Activated naive CD4-positive, alpha-beta T cell treated with anti-CD3 and anti-CD28 coated beads, Interleukin-2, amount 50 U/mL, for 16 hours (primary cell): ENCODE measurements around the gene AMMECR1.
A peak's percentile ranks its signal among the peaks of the same experiment; 100 is the strongest.

Source experiments
- DNase-seq: peaks from one replicate; pipeline ENCODE4 v3.0.0-alpha.2; 2020

The AMMECR1 gene

GRCh38 chrX:110208092-110208491, 109.8 kb downstream of the AMMECR1 start:
- no peak for DNase-seq

GRCh38 chrX:110204986-110205385, 112.9 kb downstream of the AMMECR1 start:
- no peak for DNase-seq

- no peak for DNase-seq
These were observed 116.1 kb downstream of the AMMECR1 start for GRCh38 chrX:110201799-110202198.

DNA sequence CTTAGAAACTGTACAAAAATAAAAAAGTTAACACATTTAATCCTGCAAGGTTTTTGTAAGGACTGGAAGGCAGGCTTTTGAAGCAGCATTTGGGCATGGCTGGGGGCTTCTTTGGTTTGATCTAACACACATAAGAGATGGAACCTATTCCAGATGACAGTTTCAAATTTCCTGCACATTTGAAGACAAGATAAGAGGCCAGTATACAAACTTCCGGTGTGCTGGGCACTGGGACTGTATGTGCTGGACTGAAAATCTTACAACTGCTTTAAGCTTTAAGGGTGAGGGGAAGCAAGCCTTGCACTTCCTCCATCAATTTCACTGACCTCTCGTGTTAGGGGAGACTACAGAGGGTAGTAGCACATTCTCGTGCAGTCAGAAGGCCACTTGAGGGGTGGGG, 122.9 kb downstream of the AMMECR1 start:
- no peak for DNase-seq

GRCh38 chrX:110192516-110192915, 125.4 kb downstream of the AMMECR1 start:
- no peak for DNase-seq

DNA sequence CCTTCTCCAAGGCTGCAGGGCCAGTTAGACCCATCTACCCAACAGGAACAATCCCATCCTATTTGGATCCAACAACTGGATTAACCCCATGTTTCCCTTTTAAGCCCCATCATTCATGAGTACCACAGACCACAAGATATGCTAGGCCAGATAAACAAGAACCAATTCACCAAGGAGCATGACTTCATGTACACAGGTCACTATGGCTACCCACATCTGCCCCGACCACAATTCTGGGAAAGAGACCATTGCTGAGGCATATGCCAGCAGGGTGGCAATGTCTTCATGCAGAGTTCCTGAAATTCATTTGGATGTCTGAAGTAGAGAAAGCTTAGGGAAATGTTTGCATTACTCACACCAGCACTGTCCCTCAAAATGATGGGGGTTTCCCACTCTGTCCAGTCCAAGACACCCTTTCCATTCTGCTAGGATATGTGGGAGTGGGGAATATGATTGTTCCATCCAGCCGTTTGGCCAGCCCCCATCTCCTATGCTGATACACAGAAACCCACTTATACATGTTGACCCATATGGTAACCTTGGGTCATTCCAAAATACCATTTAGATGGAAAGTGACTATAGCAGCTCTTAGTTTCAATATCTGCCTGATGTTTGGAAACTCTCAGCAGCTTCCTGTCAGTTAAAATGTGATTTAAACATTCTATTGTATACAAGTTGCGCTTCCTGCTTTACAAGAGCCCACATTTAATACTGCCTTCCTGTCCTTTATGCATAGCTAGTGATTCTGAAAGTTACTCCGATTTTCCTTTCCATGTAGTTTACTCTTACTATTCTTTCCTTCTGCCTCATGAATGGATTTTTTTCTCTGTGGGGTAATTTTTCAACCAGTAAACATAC, 129.0 kb downstream of the AMMECR1 start:
- no peak for DNase-seq

DNA sequence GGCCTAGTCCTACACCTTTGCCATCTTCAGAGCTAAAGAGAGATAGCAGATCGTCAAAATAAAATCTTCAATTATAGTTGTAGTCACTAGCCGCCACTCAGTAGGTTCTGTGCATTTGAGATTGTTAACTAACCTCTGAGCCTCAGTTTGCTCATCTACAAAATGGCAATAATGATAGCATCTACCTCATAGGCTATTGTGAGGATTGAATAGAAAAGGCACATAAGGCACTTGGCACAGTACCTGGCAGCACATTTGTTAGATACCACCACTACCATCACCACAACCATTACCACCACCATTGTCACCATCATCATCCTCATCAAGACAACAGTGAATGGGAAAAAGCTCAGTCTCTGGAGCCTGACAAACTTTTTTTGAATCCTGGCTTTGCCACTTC, 134.6 kb downstream of the AMMECR1 start:
- DNase-seq, result no peak

DNA sequence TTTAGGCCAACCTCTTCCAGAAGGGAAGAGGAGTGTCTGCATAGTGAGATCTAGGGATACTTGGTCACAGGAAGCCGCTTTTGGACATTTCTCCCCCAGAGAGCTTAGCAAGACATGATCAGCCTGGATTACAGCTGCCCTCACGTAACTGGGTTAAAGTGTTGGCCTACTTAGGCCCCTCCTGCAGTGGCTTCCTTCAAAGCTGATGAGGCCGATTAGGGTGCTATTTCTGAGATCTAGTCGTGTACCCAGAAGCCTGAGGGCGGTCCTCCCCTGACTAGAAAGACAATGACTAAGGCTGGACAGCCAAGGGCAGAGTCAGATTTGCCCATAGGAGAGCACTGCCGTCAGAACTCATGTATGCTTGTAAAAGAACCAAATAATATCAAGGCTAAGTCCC, 135.0 kb downstream of the AMMECR1 start:
- DNase-seq, result no peak

DNA sequence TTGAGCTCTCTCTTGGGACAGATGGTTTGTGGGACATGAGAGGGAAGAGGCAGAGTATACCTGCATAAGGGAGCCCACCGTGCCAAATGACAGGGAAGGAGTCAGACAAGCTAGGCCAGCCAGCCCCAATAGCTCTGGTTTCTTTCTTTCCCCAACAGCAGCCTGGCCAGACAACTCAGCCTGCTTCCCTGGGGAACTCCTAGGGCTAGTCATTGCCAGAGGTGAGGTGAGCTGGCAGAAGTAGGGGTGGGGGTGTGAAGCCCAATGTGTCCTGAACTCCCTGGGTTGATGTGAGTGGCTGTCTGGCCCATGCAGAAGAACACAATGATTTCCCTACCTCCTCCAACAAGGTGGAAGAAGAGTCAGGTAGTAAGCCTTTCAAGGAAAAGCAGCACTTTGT, 135.5 kb downstream of the AMMECR1 start:
- DNase-seq, result no peak

- DNase-seq, result no peak
These were observed 136.3 kb downstream of the AMMECR1 start for GRCh38 chrX:110181459-110182137.

DNA sequence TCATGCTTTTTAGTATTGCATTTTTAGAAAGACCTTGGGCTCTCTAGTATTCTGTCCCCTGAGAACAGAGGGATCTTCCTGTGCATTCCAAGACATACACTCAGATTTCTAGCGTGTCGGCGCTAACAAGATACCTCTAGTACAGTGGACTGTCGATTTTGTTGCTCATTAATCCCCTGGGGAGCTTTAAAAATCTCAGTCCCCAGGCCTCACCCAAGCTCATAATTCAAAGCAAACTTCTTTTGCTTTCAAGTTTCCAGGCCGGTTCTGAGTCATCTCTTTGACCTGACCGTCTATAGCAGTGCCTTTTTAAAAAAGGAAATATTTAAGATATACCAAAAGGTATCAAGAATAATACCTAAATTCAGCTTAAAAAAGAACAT, 137.0 kb downstream of the AMMECR1 start:
- DNase-seq, result no peak

- no peak for DNase-seq
These were observed 137.5 kb downstream of the AMMECR1 start for GRCh38 chrX:110180176-110180927.

GRCh38 chrX:110178179-110178865, 139.6 kb downstream of the AMMECR1 start:
- DNase-seq, result no peak

GRCh38 chrX:110175696-110176095, 142.2 kb downstream of the AMMECR1 start:
- DNase-seq, result no peak

DNA sequence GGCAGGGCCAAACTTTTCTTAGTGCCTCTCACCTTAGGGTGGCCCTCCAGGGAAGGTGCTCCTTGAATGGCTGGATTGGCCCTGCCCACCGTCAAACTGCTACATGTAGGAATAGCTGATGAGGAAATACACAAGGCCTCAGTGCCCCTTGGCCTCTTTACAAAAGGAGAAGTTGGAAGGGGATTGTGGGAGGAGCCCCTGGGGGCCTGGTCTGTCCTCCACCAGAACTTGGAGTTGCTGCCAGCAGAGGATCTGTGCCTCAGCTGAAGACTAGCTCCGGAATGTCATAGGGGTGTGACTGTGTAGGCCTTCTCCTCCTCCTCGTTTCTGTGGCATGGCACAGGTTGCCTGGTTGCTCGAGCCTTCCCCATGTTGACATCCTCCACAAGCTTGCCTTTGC, 142.7 kb downstream of the AMMECR1 start:
- no peak for DNase-seq

GRCh38 chrX:110173192-110174175, 144.4 kb downstream of the AMMECR1 start:
- DNase-seq, result no peak

DNA sequence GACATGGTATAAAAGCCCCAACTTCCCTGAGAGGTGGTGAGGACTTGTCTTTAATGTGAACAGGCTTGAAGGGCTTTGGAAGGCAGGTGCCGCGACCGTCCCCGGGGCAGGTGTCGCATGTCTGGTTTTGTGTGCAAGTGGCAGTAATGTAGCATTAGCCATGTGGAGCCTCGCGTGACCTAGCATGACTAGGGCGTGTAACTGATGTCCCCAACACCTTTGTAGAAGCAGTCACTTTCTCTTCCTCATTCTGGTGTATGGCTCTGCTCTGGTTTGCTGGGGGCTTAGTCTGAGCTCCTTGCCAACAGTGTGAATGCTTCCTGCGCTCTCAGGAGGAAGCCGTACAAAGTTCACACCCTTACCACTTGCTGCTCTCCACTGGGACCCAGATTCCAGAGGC, 145.7 kb downstream of the AMMECR1 start:
- DNase-seq, result no peak

DNA sequence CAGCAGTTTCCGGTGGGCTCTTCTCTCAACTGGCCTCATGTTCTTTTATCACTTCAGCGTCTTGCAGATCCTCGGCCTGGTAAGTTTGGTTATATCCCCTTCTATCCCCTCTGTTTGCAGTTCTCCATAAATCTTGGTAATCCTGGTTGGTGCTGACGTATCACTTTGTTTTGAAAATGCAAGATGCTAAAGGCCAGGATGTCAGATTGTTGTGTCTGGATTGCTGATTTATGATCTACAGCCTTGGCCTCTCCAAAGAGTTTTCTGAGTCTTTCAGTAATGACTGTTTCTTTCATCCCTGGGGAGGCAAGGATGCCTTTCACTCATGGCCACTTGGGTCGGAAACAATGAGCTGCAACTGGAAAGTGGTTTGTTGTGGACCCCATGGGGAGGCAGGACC, 146.4 kb downstream of the AMMECR1 start:
- DNase-seq, result no peak

GRCh38 chrX:110170029-110170428, 147.9 kb downstream of the AMMECR1 start:
- DNase-seq, result no peak

DNA sequence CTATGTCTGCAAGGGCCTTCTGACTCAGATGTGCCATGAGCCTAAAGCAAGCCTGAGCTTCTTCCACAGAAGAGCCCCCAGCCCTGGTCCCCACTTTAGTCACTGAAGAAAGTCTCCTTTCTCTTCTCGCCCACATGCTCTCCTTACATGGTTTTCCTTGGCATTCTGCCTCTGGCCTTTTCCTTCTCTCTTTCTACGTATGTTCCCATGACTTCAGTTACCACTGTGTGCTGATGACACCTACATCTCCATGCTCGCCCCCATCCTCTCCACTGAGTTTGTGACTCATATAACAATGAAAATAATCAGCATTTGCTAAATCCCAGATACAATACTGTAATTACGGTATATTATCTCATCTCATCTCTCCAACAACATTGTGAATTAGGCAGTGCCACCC, 149.3 kb downstream of the AMMECR1 start:
- DNase-seq, result no peak

DNA sequence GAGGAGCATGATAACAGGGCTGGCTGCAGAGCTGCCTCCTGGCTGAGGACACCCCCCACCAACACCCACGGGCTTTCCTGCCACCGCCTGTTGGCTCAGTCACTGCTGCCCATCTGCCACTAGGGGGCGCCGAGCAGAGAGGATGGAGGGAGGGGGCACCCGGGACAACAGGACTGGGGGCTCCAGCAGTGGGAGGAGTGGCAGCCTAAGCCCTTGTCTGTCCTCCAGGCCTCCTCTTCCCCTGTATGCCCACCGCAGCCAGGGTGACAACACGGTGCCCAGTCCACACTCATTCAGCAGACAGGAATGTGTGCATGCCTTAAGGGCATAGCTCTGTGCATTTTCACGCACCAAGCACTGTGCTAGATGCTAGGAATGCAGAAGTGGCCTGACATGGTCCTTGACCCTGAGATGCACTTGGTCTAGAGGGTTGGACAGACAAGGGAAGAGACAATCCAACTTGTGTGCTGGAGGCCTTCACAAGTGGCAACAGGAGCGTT, 149.9 kb downstream of the AMMECR1 start:
- peak; percentile 47 for DNase-seq

DNA sequence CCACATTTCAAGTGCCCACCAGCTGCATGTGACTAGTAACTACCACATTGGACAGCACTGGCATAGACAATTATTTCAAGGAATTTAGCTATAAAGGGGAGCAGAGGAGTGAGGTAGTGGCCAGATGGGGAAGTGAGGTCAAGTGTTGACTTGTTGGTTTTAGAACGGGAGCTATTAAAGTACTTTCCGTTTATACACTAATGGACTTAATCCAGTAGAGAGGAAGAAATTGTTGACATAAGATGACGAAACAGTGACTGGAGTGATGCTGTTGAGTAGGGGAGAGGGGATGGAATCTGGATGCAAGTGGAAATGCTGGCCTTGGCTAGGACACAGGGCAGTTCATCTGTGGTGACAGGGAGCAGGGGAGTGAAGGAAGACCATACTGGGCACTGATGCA, 154.4 kb downstream of the AMMECR1 start:
- no peak for DNase-seq
